Measurements from ENCODE around the gene DYNC1LI2. TPM values are rescaled to one million over a fixed set of nuclear protein-coding genes. Genes with fewer than 3 reads are reported as not detected.
"Not testable (repeated sequence)": the region's sequence is repeated elsewhere in the genome, so short reads cannot be mapped to it uniquely, and the experiment has no call there.

The DYNC1LI2 gene
- total and polyA plus RNA-seq, 12 donors = 27.2 to 109 (median 88.2) TPM

DNA sequence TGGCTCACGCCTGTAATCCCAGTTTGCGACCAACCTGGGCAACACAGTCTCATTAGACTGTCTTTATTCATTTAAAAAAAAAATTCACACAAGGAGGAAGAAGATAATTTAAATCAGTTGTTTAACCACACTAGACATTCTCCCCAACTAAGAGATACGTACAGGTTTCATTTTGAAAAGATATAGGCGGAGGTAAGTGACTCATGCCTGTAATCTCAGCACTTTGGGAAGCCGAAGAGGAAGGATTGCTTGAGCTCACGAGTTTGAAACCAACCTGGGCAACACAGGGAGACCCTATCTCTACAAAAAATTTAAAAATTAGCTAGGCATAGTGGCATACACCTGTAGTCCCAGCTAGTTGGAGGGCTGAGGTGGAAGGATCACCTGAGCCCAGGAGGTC is 60.2 kb downstream of the DYNC1LI2 start:
- intact Hi-C loops (cut with DNase I) = no loop called here
- Histone ChIP-seq H3K9me3 (no peaks in the 10 kb centered on the region), H3K27ac (no peak overlapping the region), H3K27me3 (no peaks in the 10 kb centered on the region), H3K4me3 (no peak overlapping the region), H3K36me3 (no peaks in the 10 kb centered on the region), H3K4me1 (peaks cover 2 to 16% (median 11%) of the 10 kb centered on the region in 9 donors)
- TF ChIP-seq, protein P1, sequence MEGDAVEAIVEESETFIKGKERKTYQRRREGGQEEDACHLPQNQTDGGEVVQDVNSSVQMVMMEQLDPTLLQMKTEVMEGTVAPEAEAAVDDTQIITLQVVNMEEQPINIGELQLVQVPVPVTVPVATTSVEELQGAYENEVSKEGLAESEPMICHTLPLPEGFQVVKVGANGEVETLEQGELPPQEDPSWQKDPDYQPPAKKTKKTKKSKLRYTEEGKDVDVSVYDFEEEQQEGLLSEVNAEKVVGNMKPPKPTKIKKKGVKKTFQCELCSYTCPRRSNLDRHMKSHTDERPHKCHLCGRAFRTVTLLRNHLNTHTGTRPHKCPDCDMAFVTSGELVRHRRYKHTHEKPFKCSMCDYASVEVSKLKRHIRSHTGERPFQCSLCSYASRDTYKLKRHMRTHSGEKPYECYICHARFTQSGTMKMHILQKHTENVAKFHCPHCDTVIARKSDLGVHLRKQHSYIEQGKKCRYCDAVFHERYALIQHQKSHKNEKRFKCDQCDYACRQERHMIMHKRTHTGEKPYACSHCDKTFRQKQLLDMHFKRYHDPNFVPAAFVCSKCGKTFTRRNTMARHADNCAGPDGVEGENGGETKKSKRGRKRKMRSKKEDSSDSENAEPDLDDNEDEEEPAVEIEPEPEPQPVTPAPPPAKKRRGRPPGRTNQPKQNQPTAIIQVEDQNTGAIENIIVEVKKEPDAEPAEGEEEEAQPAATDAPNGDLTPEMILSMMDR (IDR thresholded peaks at IDR 0.05) = no peak
- 94 to 95% methylated on average over 6 of the region's 6 CpGs for WGBS, 2 donors
- DNase-seq (no peak), ATAC-seq (no peak)

DNA sequence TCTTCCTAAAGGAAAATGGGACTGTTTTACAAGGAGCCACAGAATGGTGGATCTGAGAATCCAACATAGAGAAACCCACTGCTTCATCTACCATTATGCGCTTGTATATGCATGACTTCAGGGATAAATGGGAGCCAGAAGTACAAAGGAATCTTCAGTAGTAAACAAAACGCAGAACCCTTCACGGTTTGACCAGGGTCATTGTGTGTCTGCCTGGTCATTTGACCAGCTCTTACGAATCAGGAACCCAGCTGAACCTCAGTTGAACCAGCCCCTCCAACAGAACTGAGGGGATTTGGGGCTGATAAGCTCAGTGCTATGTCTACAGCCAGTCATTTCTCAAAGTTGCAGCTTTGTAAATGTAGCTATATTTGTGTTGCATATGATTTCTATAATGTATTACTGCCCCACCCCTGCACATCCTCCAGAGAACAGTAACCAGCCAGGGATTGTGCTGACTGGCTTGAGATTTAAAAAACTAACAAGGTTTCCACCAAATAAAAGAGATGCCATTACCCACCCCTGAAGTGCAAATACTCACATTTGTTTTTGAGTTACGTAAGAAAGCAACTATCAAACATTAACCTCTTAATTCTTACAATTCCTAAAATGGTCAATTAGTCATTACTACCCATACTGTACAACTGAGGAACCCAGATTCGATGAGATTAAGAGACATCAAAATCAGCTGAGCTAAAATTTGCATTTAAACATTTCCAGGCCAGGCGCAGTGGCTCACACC is 61.1 kb downstream of the DYNC1LI2 start:
- intact Hi-C loops (cut with DNase I) = no loop called here
- Histone ChIP-seq H3K36me3 (no peaks in the 10 kb centered on the region), H3K9me3 (no peaks in the 10 kb centered on the region), H3K4me1 (peaks cover 0 to 8% (median 3%) of the 10 kb centered on the region in 9 donors), H3K27ac (no peak overlapping the region), H3K4me3 (no peak overlapping the region), H3K27me3 (no peaks in the 10 kb centered on the region)
- DNase-seq (no peak), ATAC-seq (no peak)
- WGBS, 2 donors = 85% methylated on average over 7 of the region's 7 CpGs
- TF ChIP-seq, protein P1 (IDR thresholded peaks at IDR 0.05) = no peak

DNA sequence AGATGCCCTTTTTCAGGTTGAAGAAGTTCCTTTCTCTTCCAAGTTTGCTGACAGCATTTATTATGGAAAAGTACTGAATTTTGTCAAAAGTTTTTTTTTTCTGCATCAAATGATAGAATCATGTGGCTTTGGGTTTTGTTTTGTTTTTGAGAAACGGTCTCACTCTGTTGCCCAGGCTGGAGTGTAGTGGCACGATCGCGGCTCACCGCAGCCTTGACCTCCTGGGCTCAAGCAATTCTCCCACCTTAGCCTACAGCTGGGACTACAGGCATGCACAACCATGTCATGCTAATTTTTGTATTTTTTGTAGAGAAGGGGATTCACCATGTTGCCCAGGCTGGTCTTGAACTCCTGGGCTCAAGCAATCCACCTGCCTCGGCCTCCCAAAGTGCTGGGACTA is 62.1 kb downstream of the DYNC1LI2 start:
- no peaks in the 10 kb centered on the region for H3K36me3 ChIP-seq
- TF ChIP-seq, protein P1 (IDR thresholded peaks at IDR 0.05) = no peak
- DNase-seq (no peak), ATAC-seq (no peak)
- no peak overlapping the region for H3K4me3 ChIP-seq
- no peaks in the 10 kb centered on the region for H3K9me3 ChIP-seq
- intact Hi-C loops (cut with DNase I) = no loop called here
- H3K4me1 ChIP-seq = peaks cover 0 to 2% (median 0%) of the 10 kb centered on the region in 9 donors
- H3K27me3 ChIP-seq = no peaks in the 10 kb centered on the region
- WGBS, 2 donors = 91 to 96% methylated on average over 6 of the region's 6 CpGs
- H3K27ac ChIP-seq = no peak overlapping the region

- TF ChIP-seq, protein P1 (IDR thresholded peaks at IDR 0.05) = no peak
- intact Hi-C loops (cut with DNase I) = no loop called here
- H3K27ac ChIP-seq = no peak overlapping the region
- ATAC-seq (no peak), DNase-seq (no peak)
- H3K36me3 ChIP-seq = no peaks in the 10 kb centered on the region
- no peaks in the 10 kb centered on the region for H3K9me3 ChIP-seq
- no peak overlapping the region for H3K4me3 ChIP-seq
- no peaks in the 10 kb centered on the region for H3K27me3 ChIP-seq
- WGBS, 2 donors = 81 to 89% methylated on average over 9 of the region's 9 CpGs
- H3K4me1 ChIP-seq = no peaks in the 10 kb centered on the region
Measured at GRCh38 chr16:66687906-66688625, 63.3 kb downstream of the DYNC1LI2 start.

DNA sequence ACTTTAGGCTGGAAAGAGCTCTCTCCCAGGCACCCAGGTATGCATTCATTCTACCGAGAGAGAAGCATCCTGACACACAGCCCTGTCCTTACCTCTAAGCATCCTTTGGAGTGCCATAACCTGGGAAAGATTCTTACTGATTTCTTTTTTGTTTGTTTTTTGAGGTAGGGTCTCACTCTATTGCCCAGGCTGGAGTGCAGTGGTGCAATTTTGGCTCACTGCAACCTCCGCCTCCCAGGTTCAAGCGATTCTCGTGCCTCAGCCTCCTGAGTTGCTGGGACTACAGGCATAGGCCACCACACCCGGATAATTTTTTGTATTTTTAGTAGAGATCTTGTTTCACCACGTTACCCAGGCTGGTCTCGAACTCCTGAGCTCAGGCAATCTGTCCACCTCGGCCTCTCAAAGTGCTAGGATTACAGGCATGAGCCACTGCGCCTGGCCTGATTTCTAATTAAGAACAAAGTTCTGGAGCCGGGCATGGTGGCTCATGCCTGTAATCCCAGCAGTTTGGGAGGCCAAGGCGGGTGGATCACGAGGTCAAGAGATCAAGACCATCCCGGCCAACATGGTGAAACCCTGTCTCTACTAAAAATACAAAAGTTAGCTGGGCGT is 65.8 kb downstream of the DYNC1LI2 start:
- H3K4me1 ChIP-seq; H3K27ac ChIP-seq; ATAC-seq; H3K9me3 ChIP-seq; H3K4me3 ChIP-seq; DNase-seq; H3K36me3 ChIP-seq; H3K27me3 ChIP-seq; intact Hi-C loops (cut with DNase I): not testable (repeated sequence)
- WGBS, 2 donors = 96% methylated on average over 14 of the region's 14 CpGs

All from heart right ventricle (tissue), 16 donors.